ENCODE measurements around the gene NFIX.

Gene NFIX

GRCh38 chr19:13090511-13091231 lies 95.4 kb downstream of the NFIX start:
- DNase-seq (ENCODE audit: low read depth in 2 of 2, low spot score in 1 of 2) = no peak

DNA sequence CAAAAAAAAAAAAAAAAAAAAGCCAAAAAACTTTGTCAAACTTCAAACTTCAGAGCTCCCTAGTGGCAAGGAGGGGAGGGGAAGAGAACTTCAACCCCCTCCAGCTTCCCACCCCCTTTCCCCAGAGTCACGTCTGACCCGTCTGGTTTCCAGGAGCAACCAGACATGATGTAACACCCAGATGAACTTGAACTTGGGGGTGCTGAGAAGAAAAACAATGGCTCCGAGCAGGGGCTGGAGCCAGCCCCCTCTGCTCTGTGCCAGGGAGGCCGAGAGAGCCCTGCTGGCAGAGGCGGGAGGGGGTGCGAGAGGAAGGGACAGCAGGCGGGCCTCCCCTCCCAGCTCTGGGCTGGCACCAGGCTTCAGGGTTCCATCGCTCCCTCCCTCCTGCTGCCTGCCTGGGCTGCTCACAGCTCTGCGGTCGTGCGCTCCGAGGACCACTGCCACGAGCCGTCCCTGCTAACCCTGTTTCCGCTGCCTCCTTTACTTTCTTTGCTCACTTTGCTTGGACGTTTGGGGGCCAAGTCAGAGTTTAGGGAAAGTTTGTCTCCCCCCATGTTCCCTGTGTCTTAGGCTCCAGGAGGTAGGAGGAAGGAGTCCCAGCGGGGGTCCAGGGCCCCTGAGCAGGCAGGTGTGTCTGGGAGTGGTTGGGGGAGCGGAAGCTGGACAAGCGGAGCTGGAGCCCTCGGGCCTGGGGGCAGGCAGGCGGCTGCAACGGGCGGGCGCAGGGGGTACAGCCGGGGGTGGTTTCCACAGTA lies 96.3 kb downstream of the NFIX start:
- no peak for DNase-seq (ENCODE audit: low read depth in 2 of 2, low spot score in 1 of 2)

- no peak for DNase-seq (ENCODE audit: low read depth in 2 of 2, low spot score in 1 of 2)
These were observed 96.9 kb downstream of the NFIX start for GRCh38 chr19:13092158-13092543.

DNA sequence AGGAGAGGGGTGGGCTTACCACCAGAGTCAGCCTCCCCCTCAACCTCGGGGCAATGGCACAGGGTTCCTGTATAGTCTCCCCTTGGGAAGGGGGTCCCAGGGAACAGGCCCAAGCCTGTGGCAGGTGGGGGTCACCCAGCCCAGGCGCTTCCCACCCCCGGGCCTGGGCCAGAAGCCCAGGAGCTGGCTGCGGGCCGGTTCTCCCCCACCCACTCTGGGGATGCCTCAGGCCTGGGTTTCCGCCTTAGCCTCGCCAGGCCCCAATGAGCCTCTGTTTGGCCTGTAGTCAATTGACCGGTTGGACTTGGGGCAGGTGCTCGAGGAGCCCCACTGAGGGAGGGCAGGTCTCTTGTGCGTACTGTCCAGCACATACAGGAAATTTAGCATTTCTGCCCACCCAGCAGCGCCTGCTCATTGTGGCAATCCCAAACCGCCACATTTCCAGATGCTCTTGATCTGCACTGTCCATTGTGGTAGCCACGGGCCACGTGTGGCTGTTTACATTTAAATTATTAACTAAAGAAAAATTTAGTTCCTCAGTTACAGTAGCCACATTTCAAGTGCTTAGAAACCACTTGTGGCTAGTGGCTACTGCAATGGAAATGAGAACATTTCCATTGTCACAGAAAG lies 97.4 kb downstream of the NFIX start:
- no peak for DNase-seq (ENCODE audit: low read depth in 2 of 2, low spot score in 1 of 2)

DNA sequence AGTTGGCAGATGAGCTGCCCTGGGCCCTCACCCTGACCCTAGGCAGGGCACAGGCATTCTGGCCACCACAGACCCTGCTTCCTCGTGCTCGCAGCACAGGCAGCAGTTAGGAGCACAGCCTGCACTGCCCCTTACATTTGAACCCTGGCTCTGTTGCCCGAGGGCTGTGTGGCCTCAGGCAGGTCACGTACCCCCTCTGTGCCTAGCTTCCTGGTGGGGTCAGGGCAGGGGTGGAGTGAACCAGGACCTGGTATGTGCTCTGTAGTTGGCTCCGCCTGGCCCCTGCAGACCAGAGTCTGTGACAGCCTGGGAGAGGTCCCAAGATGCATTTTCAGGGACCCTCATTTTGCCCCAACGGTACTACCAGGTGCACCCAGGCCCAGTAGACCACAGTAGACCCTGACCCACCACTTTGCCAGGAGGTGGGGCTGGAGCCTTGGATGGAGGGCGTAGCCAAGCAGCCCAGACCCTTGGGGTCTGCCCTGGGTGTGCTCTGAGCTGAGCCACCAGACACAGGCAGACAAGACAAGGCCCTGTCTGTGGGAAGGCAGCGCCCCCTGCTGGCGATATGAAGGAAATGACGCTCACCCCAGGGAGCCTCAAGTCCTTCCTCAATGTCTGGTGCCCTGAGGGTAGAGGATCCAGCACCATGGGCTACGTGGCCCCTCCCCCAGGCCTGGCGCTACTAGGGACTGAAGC lies 98.3 kb downstream of the NFIX start:
- DNase-seq (ENCODE audit: low read depth in 2 of 2, low spot score in 1 of 2) = peak; percentile 64 to 75

DNA sequence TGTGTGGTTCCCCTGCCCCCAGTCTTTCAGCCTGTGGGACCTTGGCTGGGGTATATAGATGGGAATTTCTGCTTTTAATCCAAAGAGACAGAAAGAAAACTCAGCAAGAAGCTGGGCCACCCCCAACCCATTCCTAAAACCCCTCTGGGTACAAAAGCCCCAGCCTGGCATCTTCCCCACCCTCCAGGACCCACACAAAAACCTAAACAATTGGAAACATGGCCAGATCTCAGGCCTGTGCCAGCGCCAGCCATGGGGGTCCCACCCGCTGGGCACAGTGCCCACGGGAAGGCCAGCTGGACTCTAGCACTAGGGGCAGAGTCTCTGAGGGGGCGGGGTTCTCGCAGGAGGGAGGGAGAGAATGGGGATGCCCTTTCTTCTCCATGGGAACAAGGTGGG lies 98.8 kb downstream of the NFIX start:
- no peak for DNase-seq (ENCODE audit: low read depth in 2 of 2, low spot score in 1 of 2)

DNA sequence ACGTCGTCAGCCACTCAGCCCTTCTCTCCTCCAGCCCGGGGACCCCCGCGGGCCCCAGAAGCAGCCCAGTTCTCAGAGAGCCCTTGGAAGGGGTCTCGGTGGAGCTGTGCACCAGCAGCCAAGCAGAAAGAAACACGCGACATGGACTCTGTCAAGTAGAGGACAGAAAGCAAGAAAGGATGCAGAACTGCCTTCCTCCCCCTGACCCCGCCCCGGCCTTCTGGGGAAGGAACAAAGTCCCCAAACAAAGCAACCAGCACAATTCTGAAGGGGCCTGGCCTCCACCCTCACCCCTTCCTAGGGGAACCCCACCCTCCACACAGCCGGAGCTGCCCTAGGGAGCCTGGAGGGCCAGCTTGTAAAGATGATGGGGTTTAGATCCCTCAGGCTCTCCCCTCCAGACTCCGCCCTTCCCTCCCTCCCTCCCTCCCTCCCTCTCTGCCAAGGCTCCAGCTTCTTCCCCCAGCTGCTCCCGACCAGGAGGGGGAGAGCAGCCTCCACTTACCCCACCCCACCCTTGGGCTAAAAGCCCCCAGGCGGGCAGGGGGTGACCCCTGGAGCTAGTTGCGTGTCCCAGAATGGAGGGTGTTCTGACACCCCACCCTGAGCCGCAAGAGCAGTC lies 99.6 kb downstream of the NFIX start:
- no peak for DNase-seq (ENCODE audit: low read depth in 2 of 2, low spot score in 1 of 2)

GRCh38 chr19:13095393-13095784 lies 100.1 kb downstream of the NFIX start:
- DNase-seq (ENCODE audit: low read depth in 2 of 2, low spot score in 1 of 2) = no peak

GRCh38 chr19:13095934-13096927 lies 101.0 kb downstream of the NFIX start:
- DNase-seq (ENCODE audit: low read depth in 2 of 2, low spot score in 1 of 2) = no peak

DNA sequence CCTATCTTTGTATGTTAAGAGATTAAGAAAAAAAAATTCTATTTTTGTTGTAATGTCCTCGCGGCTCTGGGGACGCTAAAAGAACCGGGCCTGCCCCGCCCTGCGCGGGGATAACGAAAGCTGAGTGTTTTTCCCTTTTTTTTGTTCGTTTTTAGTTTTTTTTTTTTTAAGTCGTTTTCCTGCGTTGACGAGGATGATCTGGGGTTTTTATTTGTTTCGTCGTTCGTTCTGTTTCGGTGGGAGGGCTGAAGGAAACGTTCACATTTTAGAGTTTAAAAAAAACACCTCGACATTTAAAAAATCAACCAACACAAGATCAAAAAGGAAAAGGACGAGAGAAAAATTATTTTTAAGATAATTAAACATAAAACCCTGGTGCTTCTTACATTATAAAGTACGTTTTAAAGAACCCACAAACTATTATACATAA lies 101.8 kb downstream of the NFIX start:
- no peak for DNase-seq (ENCODE audit: low read depth in 2 of 2, low spot score in 1 of 2)

GRCh38 chr19:13097463-13098258 lies 102.4 kb downstream of the NFIX start:
- no peak for DNase-seq (ENCODE audit: low read depth in 2 of 2, low spot score in 1 of 2)

- no peak for DNase-seq (ENCODE audit: low read depth in 2 of 2, low spot score in 1 of 2)
These were observed 103.2 kb downstream of the NFIX start for GRCh38 chr19:13098277-13099072.

GRCh38 chr19:13099073-13099999 lies 104.1 kb downstream of the NFIX start:
- DNase-seq (ENCODE audit: low read depth in 2 of 2, low spot score in 1 of 2) = peak in 1 of 2 donors; percentile 58

DNA sequence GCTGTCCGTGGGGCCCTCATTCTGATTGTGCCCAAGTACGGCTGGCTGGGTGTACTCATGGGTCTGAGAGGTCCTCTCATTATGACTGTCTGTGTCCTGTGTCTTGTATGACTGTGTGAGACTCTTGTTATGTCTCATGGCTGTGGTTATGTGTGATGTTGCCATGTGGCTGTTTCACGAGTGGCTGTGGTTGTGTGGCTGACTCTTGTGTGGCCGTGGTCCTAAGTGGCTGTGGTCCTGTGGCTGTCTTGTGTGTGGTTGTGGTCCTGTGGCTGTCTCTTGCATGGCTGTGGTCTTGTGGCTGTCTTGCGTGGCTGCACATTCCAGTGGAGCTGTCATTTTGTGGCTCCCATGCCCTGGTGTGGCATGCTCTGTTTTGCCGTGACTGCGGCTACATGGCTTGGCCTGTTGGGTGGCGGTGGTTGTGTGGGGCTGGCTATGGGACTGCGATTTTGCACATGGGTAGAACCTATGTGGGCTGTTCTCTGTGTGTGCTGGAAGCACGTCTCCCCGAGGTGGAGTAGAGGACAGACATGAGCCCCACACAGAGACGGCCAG lies 104.8 kb downstream of the NFIX start:
- DNase-seq (ENCODE audit: low read depth in 2 of 2, low spot score in 1 of 2) = no peak

GRCh38 chr19:13100841-13101589 lies 105.7 kb downstream of the NFIX start:
- no peak for DNase-seq (ENCODE audit: low read depth in 2 of 2, low spot score in 1 of 2)

All from stimulated activated CD8-positive, alpha-beta memory T cell treated with anti-CD3 and anti-CD28 coated beads, Interleukin-4, amount 100 ng/mL, for 1 hour (primary cell).